GM12878 (cell line): ENCODE results near the gene GPC6. TPM values are rescaled to one million over a fixed set of nuclear protein-coding genes. Genes with fewer than 3 reads are reported as not detected.

Source experiments
- ATAC-seq: fragments of 200-7000 bp; cut with Tn5 transposase; 3 replicates; pipeline ENCODE4 v1.9.1; 2020; ENCODE audit warnings: mild to moderate bottlenecking, moderate library complexity
- BruUV-seq: library from RNA; stranded (reverse); fragments of 400-500 nt; replicated peaks from 2 replicates; lab custom pipeline; 2021; lab: Mats Ljungman, UMichigan
- CTCF ChIA-PET: fragments of 300-600 bp; sonication (Branson Sonifier 250); formaldehyde crosslinking; extraction: SDS; loops from one replicate; lab custom pipeline; 2021; ENCODE audit warnings: inconsistent platforms; lab: Yijun Ruan, JAX
- POLR2A ChIA-PET: fragments of 350-600 bp; formaldehyde crosslinking; extraction: SDS; loops from one replicate; lab custom pipeline; 2021; ENCODE audit warnings: inconsistent platforms; lab: Charles Lee
- RAD21 ChIA-PET: fragments of 300-600 bp; sonication (Branson Sonifier 250); formaldehyde crosslinking; loops from one replicate; lab custom pipeline; 2023; ENCODE audit warnings: antibody characterized with exemption; ENCODE audit not compliant: unreplicated experiment; lab: Charles Lee
- SMC1A ChIA-PET: fragments of 300-600 bp; sonication (Branson Sonifier 250); formaldehyde crosslinking; loops from one replicate; lab custom pipeline; 2023; ENCODE audit not compliant: unreplicated experiment, uncharacterized antibody; lab: Charles Lee
- DNase-seq: peaks from one replicate; pipeline ENCODE4 v3.0.0-alpha.2; 2011; ENCODE audit warnings: low read depth, low spot score
- FAIRE-seq: peaks from 3 replicates; lab custom pipeline; 2011; peaks lifted over from hg19 to GRCh38; lab: Jason Lieb, UNC
- H2AFZ ChIP-seq: 2 replicates; pipeline ENCODE4 v1.6.0; 2011; ENCODE audit warnings: low read depth, low read length, control low read depth; ENCODE audit not compliant: control insufficient read depth
- H3K27ac ChIP-seq: 2 replicates; pipeline ENCODE4 v1.5.1; 2011; ENCODE audit warnings: control low read depth; ENCODE audit not compliant: control insufficient read depth, insufficient read depth
- H3K27me3 ChIP-seq, 2 experiments: replicated peaks in 1 of 2; 2 replicates each; pipeline versions ENCODE4 v1.6.0 to v1.6.1; 2011; ENCODE audit warnings: low read length in 1 of 2; ENCODE audit not compliant: control insufficient read depth in 2 of 2, insufficient read depth in 2 of 2
- H3K36me3 ChIP-seq, 2 experiments: 2 replicates each; pipeline ENCODE4 v1.5.1; 2011; ENCODE audit warnings: low read length in 1 of 2; ENCODE audit not compliant: control insufficient read depth in 2 of 2, insufficient read depth in 2 of 2
- H3K4me1 ChIP-seq: 2 replicates; pipeline ENCODE4 v1.6.1; 2011; ENCODE audit warnings: mild to moderate bottlenecking, low read length, moderate library complexity, mixed read lengths; ENCODE audit not compliant: control insufficient read depth, insufficient read depth
- H3K4me2 ChIP-seq: 2 replicates; pipeline ENCODE4 v1.6.0; 2011; ENCODE audit warnings: control low read depth; ENCODE audit not compliant: control insufficient read depth, insufficient read depth
- H3K4me3 ChIP-seq: fragments of 200-600 bp; sonication (generic); 2 replicates; pipeline ENCODE4 v1.5.1; 2016
- H3K79me2 ChIP-seq: 2 replicates; pipeline ENCODE4 v1.6.0; 2011; ENCODE audit warnings: low read length; ENCODE audit not compliant: control insufficient read depth, insufficient read depth
- H3K9ac ChIP-seq: 2 replicates; pipeline ENCODE4 v1.8.0; 2011; ENCODE audit warnings: low read length, control low read depth, mixed read lengths; ENCODE audit not compliant: control insufficient read depth, insufficient read depth
- H3K9me3 ChIP-seq: replicated peaks from 3 replicates; pipeline ENCODE4 v1.5.1; 2011; ENCODE audit warnings: mild to moderate bottlenecking, low read length; ENCODE audit not compliant: control insufficient read depth, insufficient read depth
- H4K20me1 ChIP-seq: 2 replicates; pipeline ENCODE4 v1.6.0; 2011; ENCODE audit not compliant: control insufficient read depth, insufficient read depth
- E2F4 ChIP-seq: IDR thresholded peaks from 2 replicates; pipeline ENCODE4 v1.6.1; 2012; ENCODE audit warnings: low read depth, low read length, improper control_type of control experiment
- HDAC6 ChIP-seq: fragments of 200-600 bp; sonication (generic); IDR thresholded peaks from one replicate; pipeline ENCODE4 v1.8.0; 2017; ENCODE audit warnings: antibody characterized with exemption; ENCODE audit not compliant: unreplicated experiment
- IRF3 ChIP-seq: fragments of 450-650 bp; IDR thresholded peaks from 2 replicates; pipeline ENCODE4 v1.6.1; 2014; ENCODE audit warnings: mild to moderate bottlenecking
- NFYA ChIP-seq: IDR thresholded peaks from 2 replicates; pipeline ENCODE4 v1.6.1; 2011; ENCODE audit warnings: low read depth, mild to moderate bottlenecking, low read length, improper control_type of control experiment, borderline replicate concordance
- WGBS: methylation state at CpG from one replicate; pipeline ENCODE4 v1.1.6; 2016; ENCODE audit warnings: low lambda C conversion rate; ENCODE audit not compliant: insufficient replicate concordance, insufficient coverage; ENCODE audit errors: missing lambda C conversion rate; 5-methylcytosine and 5-hydroxymethylcytosine counted together
- in situ Hi-C: fragments of 300-500 bp; cut with MboI; formaldehyde crosslinking; loops from 9 replicates; pipeline ENCODE4 v1.14.3; 2018; ENCODE audit warnings: mixed read lengths
- intact Hi-C: fragments of 100-400 bp; cut with micrococcal nuclease; formaldehyde crosslinking; loops from one replicate; pipeline ENCODE4 v1.14.2; 2022; ENCODE audit not compliant: unreplicated experiment
- polyA plus RNA-seq, 11 experiments: library from polyadenylated mRNA; depleted of rRNA in 4 of 11; unstranded in 6 of 11; stranded (reverse) in 5 of 11; fragments of >200 nt; fragmentation: Nextera tagmentation in 4 of 11; fragmentation: Illumina TruSeq in 1 of 11; extraction: Ambion mirVana in 4 of 11; extraction: Trizol in 1 of 11; gene quantifications; 1 replicate in 1 of 11; 2 replicates in 10 of 11; pipeline versions ENCODE4 v1.2.1 to v1.2.3, GENCODE V29; 2011 to 2016; ENCODE audit warnings: inconsistent platforms in 2 of 11, missing spikeins in 2 of 11, low read depth in 1 of 11
- total RNA-seq, 4 experiments: library from RNA; depleted of rRNA in 3 of 4; stranded (reverse); fragments of >200 nt in 3 of 4; fragmentation: Illumina TruSeq in 1 of 4; extraction: Trizol in 1 of 4; gene quantifications; 2 replicates each; pipeline versions ENCODE4 v1.2.1 to v1.2.3, GENCODE V29; 2013 to 2021

Gene GPC6
- total and polyA plus RNA-seq, 10 of the 15 experiments (the other 5 are each of a cell fraction or from before 2014, with no cell fraction given), result 0.03 to 0.04 (median 0.03) TPM; not detected in 7

GRCh38 chr13:93851236-93851635 is 624.6 kb downstream of the GPC6 start (continued):
- no peak for TF ChIP-seq IRF3
- TF ChIP-seq E2F4, result no peak
- TF ChIP-seq, all 136 proteins: peak for 0

- Histone ChIP-seq H3K4me3 (no peak overlapping the region), H3K9ac (no peak overlapping the region), H3K4me1 (no peaks in the 10 kb centered on the region), H3K9me3 (no peaks in the 10 kb centered on the region), H3K4me2 (no peak overlapping the region), H3K79me2 (no peaks in the 10 kb centered on the region), H2AFZ (no peak overlapping the region), H4K20me1 (no peaks in the 10 kb centered on the region), H3K27me3 (no peaks in the 10 kb centered on the region), H3K27ac (no peak overlapping the region), H3K36me3 (no peaks in the 10 kb centered on the region)
- ChIA-PET SMC1A (no interaction called here), RAD21 (no interaction called here), POLR2A (no interaction called here), CTCF (no interaction called here)
- TF ChIP-seq HDAC6, result no peak
- TF ChIP-seq NFYA, result no peak
- no peak for ATAC-seq
- intact Hi-C loops, result no loop called here
- BruUV-seq, result no TSS peak
- WGBS, result 1% methylated on average over 5 of the region's 5 CpGs
- DNase-seq, result no peak
- in situ Hi-C loops, result no loop called here
- FAIRE-seq, result no peak
Measured at GRCh38 chr13:93853912-93854311, 627.3 kb downstream of the GPC6 start.
